K562 (cell line): ENCODE measurements around the gene MVP. TPM values are rescaled to one million over a fixed set of nuclear protein-coding genes. Genes with fewer than 3 reads are reported as not detected.

ENCODE experiments used
- ARHGAP35 ChIP-seq: fragments of 450-650 bp; IDR thresholded peaks from 2 replicates; pipeline ENCODE4 v1.6.1; 2018; ENCODE audit not compliant: partially characterized antibody
- BACH1 ChIP-seq: fragments of 200-800 bp; sonication (Bioruptor generic); IDR thresholded peaks from 2 replicates; pipeline ENCODE4 v1.6.1; 2016; ENCODE audit warnings: missing genetic modification characterization, missing compliant biosample characterization
- CBX3 ChIP-seq, 2 experiments: IDR thresholded peaks; 1 replicate in 1 of 2; 2 replicates in 1 of 2; pipeline ENCODE4 v1.6.1; 2012; ENCODE audit warnings: inconsistent platforms in 2 of 2, low read length in 2 of 2, borderline replicate concordance in 1 of 2, control low read depth in 1 of 2
- CEBPG ChIP-seq, 3 experiments: fragments of 200-800 bp in 1 of 3; sonication (Bioruptor generic) in 1 of 3; sonication (generic) in 1 of 3; formaldehyde crosslinking in 1 of 3; IDR thresholded peaks in 2 of 3; conservative IDR thresholded peaks in 1 of 3; 2 replicates each; pipeline versions ENCODE4 v1.6.1 to v1.8.0; 2016 to 2022; ENCODE audit warnings: missing compliant biosample characterization in 2 of 3, missing genetic modification characterization in 2 of 3, mild to moderate bottlenecking in 1 of 3, missing genetic modification reagents in 1 of 3
- CTCF ChIP-seq, 3 experiments: IDR thresholded peaks in 2 of 3; conservative IDR thresholded peaks in 1 of 3; 2 replicates each; pipeline ENCODE4 v1.5.1; 2011 to 2012; ENCODE audit warnings: low read length in 3 of 3, mild to moderate bottlenecking in 3 of 3, control low read depth in 2 of 3, improper control_type of control experiment in 1 of 3, inconsistent platforms in 1 of 3, low read depth in 1 of 3, mixed read lengths in 1 of 3, moderate library complexity in 1 of 3; ENCODE audit not compliant: insufficient read depth in 2 of 3
- ERF ChIP-seq: fragments of 450-650 bp; formaldehyde crosslinking; IDR thresholded peaks from 2 replicates; pipeline ENCODE4 v1.4.0; 2020; ENCODE audit warnings: mild to moderate bottlenecking, mixed read lengths
- FIP1L1 ChIP-seq: fragments of 200-400 bp; formaldehyde crosslinking; IDR thresholded peaks from 2 replicates; pipeline ENCODE4 v1.6.1; 2018; ENCODE audit warnings: mild to moderate bottlenecking, low read depth, low read length; ENCODE audit not compliant: poor library complexity, severe bottlenecking
- MYBL2 ChIP-seq, 2 experiments: fragments of 450-650 bp in 1 of 2; sonication (generic) in 1 of 2; formaldehyde crosslinking in 1 of 2; IDR thresholded peaks; 2 replicates each; pipeline versions ENCODE4 v1.6.1 to v1.8.1; 2017 to 2022; ENCODE audit warnings: borderline replicate concordance in 1 of 2, inconsistent platforms in 1 of 2, low read depth in 1 of 2, mild to moderate bottlenecking in 1 of 2, missing genetic modification reagents in 1 of 2, moderate library complexity in 1 of 2
- NCOA6 ChIP-seq: fragments of 450-650 bp; IDR thresholded peaks from 2 replicates; pipeline ENCODE4 v1.6.1; 2017; ENCODE audit warnings: mild to moderate bottlenecking
- NFIC ChIP-seq: fragments of 450-650 bp; IDR thresholded peaks from 2 replicates; pipeline ENCODE4 v1.6.1; 2017; ENCODE audit warnings: mild to moderate bottlenecking, inconsistent platforms
- NKRF ChIP-seq: fragments of 450-650 bp; IDR thresholded peaks from 2 replicates; pipeline ENCODE4 v1.6.1; 2016; ENCODE audit warnings: borderline replicate concordance
- RAD21 ChIP-seq, 2 experiments: fragments of 250-450 bp in 1 of 2; fragments of 450-650 bp in 1 of 2; sonication (Bioruptor Pico) in 1 of 2; formaldehyde crosslinking in 1 of 2; IDR thresholded peaks in 1 of 2; conservative IDR thresholded peaks in 1 of 2; 2 replicates each; pipeline versions ENCODE4 v1.4.0 to v1.8.0; 2020 to 2022; ENCODE audit warnings: mild to moderate bottlenecking in 2 of 2, moderate library complexity in 1 of 2
- RAD51 ChIP-seq: fragments of 450-650 bp; IDR thresholded peaks from 2 replicates; pipeline ENCODE4 v1.7.1; 2016; ENCODE audit warnings: low read depth, mild to moderate bottlenecking, borderline replicate concordance
- RBM15 ChIP-seq: fragments of 200-400 bp; formaldehyde crosslinking; IDR thresholded peaks from 2 replicates; pipeline ENCODE4 v1.6.1; 2018; ENCODE audit warnings: mild to moderate bottlenecking, low read length, moderate library complexity; ENCODE audit not compliant: insufficient read depth
- XRCC5 ChIP-seq: fragments of 200-400 bp; formaldehyde crosslinking; IDR thresholded peaks from 2 replicates; pipeline ENCODE4 v1.6.1; 2017; ENCODE audit warnings: low read depth, mild to moderate bottlenecking, low read length
- ZNF274 ChIP-seq: IDR thresholded peaks from 2 replicates; pipeline ENCODE4 v1.6.1; 2011; ENCODE audit warnings: low read depth, mild to moderate bottlenecking, low read length, moderate library complexity, borderline replicate concordance
- ZNF699 ChIP-seq: fragments of 250-450 bp; sonication (Bioruptor Pico); IDR thresholded peaks from 2 replicates; pipeline ENCODE4 v1.8.0; 2021; ENCODE audit warnings: mild to moderate bottlenecking, moderate library complexity; ENCODE audit not compliant: insufficient replicate concordance
- ZNF780A ChIP-seq: fragments of 250-450 bp; sonication (Bioruptor Pico); IDR thresholded peaks from 2 replicates; pipeline ENCODE4 v1.5.0; 2021; ENCODE audit warnings: mild to moderate bottlenecking
- polyA plus RNA-seq, 8 experiments: library from polyadenylated mRNA; depleted of rRNA in 4 of 8; stranded (reverse) in 5 of 8; unstranded in 3 of 8; fragments of >200 nt; fragmentation: Nextera tagmentation in 2 of 8; fragmentation: Illumina TruSeq in 1 of 8; extraction: Ambion mirVana in 2 of 8; extraction: Trizol in 1 of 8; gene quantifications; 2 replicates each; pipeline versions ENCODE4 v1.2.1 to v1.2.3, GENCODE V29; 2011 to 2014; ENCODE audit warnings: inconsistent platforms in 1 of 8, missing spikeins in 1 of 8
- total RNA-seq, 7 experiments: library from RNA; depleted of rRNA in 6 of 7; stranded (reverse); fragments of >200 nt in 6 of 7; fragmentation: Illumina TruSeq in 2 of 7; extraction: Trizol in 2 of 7; gene quantifications; 2 replicates each; pipeline versions ENCODE4 v1.2.1 to v1.2.3, GENCODE V29; 2011 to 2021; ENCODE audit warnings: low replicate concordance in 1 of 7

The MVP gene
- total and polyA plus RNA-seq, 9 of the 15 experiments (the other 6 are each of a cell fraction or from before 2014, with no cell fraction given): 0.39 to 1.9 (median 0.76) TPM; not detected in 2

- TF ChIP-seq FIP1L1 (peak; percentile 73), CEBPG (CRISPR knock-in tag; IDR thresholded peaks at IDR 0.05) (no peak), CEBPG (tag; conservative IDR thresholded peaks at IDR 0.05 in 1 of 2, IDR thresholded peaks at IDR 0.05 in 1 of 2) (no peak), ARHGAP35 (no peak), MYBL2 (IDR thresholded peaks at IDR 0.05; ENCODE audit: low read depth) (no peak; the same call in 1 of the 2 replicates), MYBL2 (CRISPR knock-in tag; IDR thresholded peaks at IDR 0.05; ENCODE audit: borderline replicate concordance) (no peak), ZNF699 (CRISPR knock-in tag) (no peak), RAD51 (peak; percentile 18; the same call in 1 of the 2 replicates), NKRF (peak; percentile 61; the same call in 1 of the 2 replicates), CBX3 (IDR thresholded peaks at IDR 0.05; ENCODE audit: borderline replicate concordance in 1 of 2, low read length in 2 of 2) (peak in 1 of 2 experiments; percentile 34; a peak in 1 of 3 replicates), NCOA6 (peak; percentile 94), BACH1 (no peak), NFIC (peak; percentile 77), ERF (CRISPR knock-in tag) (peak; percentile 89), RBM15 (no peak), CTCF (IDR thresholded peaks at IDR 0.05 in 2 of 3, conservative IDR thresholded peaks at IDR 0.05 in 1 of 3; ENCODE audit: insufficient read depth in 2 of 3, low read depth in 1 of 3, low read length in 3 of 3) (peak; percentile 87 to 93 (median 90)), ZNF780A (CRISPR knock-in tag) (no peak), RAD21 (CRISPR knock-in tag; conservative IDR thresholded peaks at IDR 0.05 in 1 of 2, IDR thresholded peaks at IDR 0.05 in 1 of 2) (peak; percentile 78 to 79), ZNF274 (no peak), XRCC5 (peak; percentile 74; the same call in 1 of the 2 replicates)
Observed at GRCh38 chr16:29815793-29816693, 4.2 kb upstream of the MVP start, which contains the start of gene PAGR1 (continued).
